ENCODE results near the gene GJB2. TPM values are rescaled to one million over a fixed set of nuclear protein-coding genes. Genes with fewer than 3 reads are reported as not detected.

GJB2 gene
- total RNA-seq, 1 experiment from 2014 or later, result 0.75 TPM

DNA sequence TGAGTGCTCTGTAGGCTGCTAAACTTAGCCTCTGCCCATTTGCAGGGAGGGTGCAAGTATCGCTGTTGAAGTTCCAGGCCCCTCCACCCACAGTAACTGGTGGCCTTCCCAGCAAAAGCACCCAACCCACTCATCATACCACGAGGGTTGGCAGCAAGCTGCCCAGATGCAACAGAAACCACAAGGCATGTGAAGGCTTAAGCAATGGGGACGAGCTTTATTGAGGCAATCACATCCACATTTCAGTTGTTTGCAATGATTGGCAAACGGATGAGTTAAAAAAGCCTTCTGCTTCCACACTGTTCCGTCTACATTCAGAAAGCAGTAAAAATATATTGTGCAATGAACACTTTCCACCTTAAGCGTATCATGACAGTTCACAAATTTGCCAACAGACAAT, 29.0 kb upstream of the GJB2 start:
- Mint-ChIP-seq H3K9me3 (ENCODE audit: unreplicated experiment) (no peaks in the 10 kb centered on the region), H3K27ac (ENCODE audit: unreplicated experiment) (no peak overlapping the region), H3K4me1 (ENCODE audit: low read depth, unreplicated experiment) (no peaks in the 10 kb centered on the region), H3K36me3 (ENCODE audit: insufficient read depth, unreplicated experiment) (no peaks in the 10 kb centered on the region), H3K27me3 (ENCODE audit: insufficient read depth, unreplicated experiment) (peaks cover 38% of the 10 kb centered on the region), H3K4me3 (ENCODE audit: unreplicated experiment) (no peak overlapping the region)
- BruUV-seq (replicated peaks), result no TSS peak
- no peaks in the 10 kb centered on the region for H3K9me3 ChIP-seq
- intact Hi-C loops (cut with micrococcal nuclease; ENCODE audit: unreplicated experiment), result no loop called here
- no peak overlapping the region for H3K4me3 ChIP-seq (ENCODE audit: low read depth, low read length)
- no peak for DNase-seq
- peaks cover 1% of the 10 kb centered on the region for H3K27me3 ChIP-seq (replicated peaks; ENCODE audit: control insufficient read depth, insufficient read depth, low read length)
- CTCF ChIA-PET, result no interaction called here
- no peaks in the 10 kb centered on the region for H3K36me3 ChIP-seq (ENCODE audit: control insufficient read depth, insufficient read depth, low read length)
- POLR2A ChIA-PET, result no interaction called here
- TF ChIP-seq CTCF (IDR thresholded peaks at IDR 0.05; ENCODE audit: insufficient read depth in 1 of 2, low read depth in 1 of 2, low read length in 1 of 2, severe bottlenecking in 1 of 2, unreplicated experiment in 1 of 2), result no peak
- H3K4me1 ChIP-seq, result no peaks in the 10 kb centered on the region

DNA sequence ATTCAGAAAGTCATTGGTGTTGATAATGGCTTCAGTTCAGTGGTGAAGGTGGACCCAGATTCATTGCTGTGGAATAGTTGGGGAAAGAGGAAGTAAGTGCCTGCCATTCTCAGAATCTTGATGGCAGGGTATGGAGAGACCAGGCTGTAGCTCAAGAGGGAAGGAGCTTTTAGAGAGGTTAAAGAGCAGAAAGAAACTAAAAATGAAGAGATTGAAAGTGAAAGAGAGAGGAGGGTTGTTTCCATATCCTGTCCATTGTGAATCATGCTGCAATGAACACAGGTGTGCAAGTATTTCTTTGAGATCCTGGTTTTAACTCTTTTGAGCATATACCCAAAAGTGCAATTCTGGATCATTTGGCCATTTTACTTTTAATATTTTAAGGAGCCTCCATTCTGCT, 26.8 kb upstream of the GJB2 start:
- no peaks in the 10 kb centered on the region for H3K4me1 Mint-ChIP-seq (ENCODE audit: low read depth, unreplicated experiment)
- intact Hi-C loops (cut with micrococcal nuclease; ENCODE audit: unreplicated experiment), result no loop called here
- peaks cover 32% of the 10 kb centered on the region for H3K27me3 Mint-ChIP-seq (ENCODE audit: insufficient read depth, unreplicated experiment)
- H3K4me3 Mint-ChIP-seq (ENCODE audit: unreplicated experiment), result no peak overlapping the region
- CTCF ChIA-PET, result no interaction called here
- no peaks in the 10 kb centered on the region for H3K9me3 Mint-ChIP-seq (ENCODE audit: unreplicated experiment)
- no peak overlapping the region for H3K4me3 ChIP-seq (ENCODE audit: low read depth, low read length)
- POLR2A ChIA-PET, result no interaction called here
- TF ChIP-seq CTCF (IDR thresholded peaks at IDR 0.05; ENCODE audit: insufficient read depth in 1 of 2, low read depth in 1 of 2, low read length in 1 of 2, severe bottlenecking in 1 of 2, unreplicated experiment in 1 of 2), result no peak
- no peak for DNase-seq
- no peaks in the 10 kb centered on the region for H3K36me3 ChIP-seq (ENCODE audit: control insufficient read depth, insufficient read depth, low read length)
- BruUV-seq (replicated peaks), result no TSS peak
- H3K36me3 Mint-ChIP-seq (ENCODE audit: insufficient read depth, unreplicated experiment), result no peaks in the 10 kb centered on the region
- H3K9me3 ChIP-seq, result no peaks in the 10 kb centered on the region
- H3K4me1 ChIP-seq, result no peaks in the 10 kb centered on the region
- H3K27me3 ChIP-seq (replicated peaks; ENCODE audit: control insufficient read depth, insufficient read depth, low read length), result no peaks in the 10 kb centered on the region; the same call in 1 of the 2 replicates
- H3K27ac Mint-ChIP-seq (ENCODE audit: unreplicated experiment), result no peak overlapping the region

DNA sequence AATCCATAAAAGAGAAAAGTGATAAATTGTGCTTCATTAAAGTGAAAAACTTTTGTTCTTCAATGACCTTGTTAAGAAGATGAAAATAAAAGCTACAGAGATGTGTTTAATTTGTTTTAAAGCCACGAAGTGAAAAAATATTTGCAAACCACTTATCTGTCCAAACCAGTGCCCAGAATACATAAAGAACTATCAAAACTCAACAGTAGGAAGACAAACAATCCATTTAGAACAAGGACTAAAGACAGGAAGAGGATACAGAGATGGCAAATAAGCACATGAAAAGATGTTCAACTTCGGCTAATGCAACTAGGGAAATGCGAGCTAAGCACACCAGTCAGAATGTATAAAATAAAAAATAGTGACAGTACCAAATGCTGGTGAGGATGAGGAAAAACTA, 24.4 kb upstream of the GJB2 start:
- DNase-seq, result no peak
- Mint-ChIP-seq H3K36me3 (ENCODE audit: insufficient read depth, unreplicated experiment) (no peaks in the 10 kb centered on the region), H3K4me1 (ENCODE audit: low read depth, unreplicated experiment) (no peaks in the 10 kb centered on the region), H3K9me3 (ENCODE audit: unreplicated experiment) (peaks cover 12% of the 10 kb centered on the region), H3K27me3 (ENCODE audit: insufficient read depth, unreplicated experiment) (peaks cover 36% of the 10 kb centered on the region), H3K27ac (ENCODE audit: unreplicated experiment) (no peak overlapping the region), H3K4me3 (ENCODE audit: unreplicated experiment) (no peak overlapping the region)
- Histone ChIP-seq H3K9me3 (no peaks in the 10 kb centered on the region), H3K4me3 (ENCODE audit: low read depth, low read length) (no peak overlapping the region), H3K36me3 (ENCODE audit: control insufficient read depth, insufficient read depth, low read length) (no peaks in the 10 kb centered on the region), H3K4me1 (no peaks in the 10 kb centered on the region), H3K27me3 (replicated peaks; ENCODE audit: control insufficient read depth, insufficient read depth, low read length) (no peaks in the 10 kb centered on the region; the same call in 1 of the 2 replicates)
- intact Hi-C loops (cut with micrococcal nuclease; ENCODE audit: unreplicated experiment), result no loop called here
- POLR2A ChIA-PET, result no interaction called here
- CTCF ChIA-PET, result no interaction called here
- no TSS peak for BruUV-seq (replicated peaks)
- TF ChIP-seq CTCF (IDR thresholded peaks at IDR 0.05; ENCODE audit: insufficient read depth in 1 of 2, low read depth in 1 of 2, low read length in 1 of 2, severe bottlenecking in 1 of 2, unreplicated experiment in 1 of 2), result no peak
